NB4 (cell line): ENCODE measurements around the gene TMPRSS11B.

ENCODE experiments used
- DNase-seq: peaks from one replicate; pipeline ENCODE4 v3.0.0; 2010; ENCODE audit warnings: low read depth
- H3K4me3 ChIP-seq: one replicate; pipeline ENCODE4 v1.5.1; 2011; ENCODE audit warnings: mild to moderate bottlenecking, low read depth, low read length, moderate library complexity
- CTCF ChIP-seq: IDR thresholded peaks from one replicate; pipeline ENCODE4 v1.5.1; 2012; ENCODE audit warnings: low read depth, low read length
- MAX ChIP-seq: IDR thresholded peaks from 2 replicates; pipeline ENCODE4 v1.6.1; 2011; ENCODE audit warnings: low read depth, low read length
- MYC ChIP-seq: IDR thresholded peaks from 2 replicates; pipeline ENCODE4 v1.6.1; 2011; ENCODE audit warnings: low read depth, low read length
- POLR2A ChIP-seq: IDR thresholded peaks from 2 replicates; pipeline ENCODE4 v1.6.1; 2011; ENCODE audit warnings: mild to moderate bottlenecking; ENCODE audit not compliant: insufficient read length; ENCODE audit errors: extremely low read depth

TMPRSS11B gene

GRCh38 chr4:68193194-68193593 is 52.3 kb downstream of the TMPRSS11B start:
- DNase-seq, result no peak
- TF ChIP-seq POLR2A (no peak), MAX (no peak), CTCF (no peak), MYC (no peak)
- no peak overlapping the region for H3K4me3 ChIP-seq

GRCh38 chr4:68187145-68187544 is 58.3 kb downstream of the TMPRSS11B start:
- no peak overlapping the region for H3K4me3 ChIP-seq
- TF ChIP-seq CTCF, result no peak
- TF ChIP-seq MYC, result no peak
- no peak for TF ChIP-seq POLR2A
- TF ChIP-seq MAX, result no peak
- DNase-seq, result no peak

- TF ChIP-seq CTCF (no peak), MYC (no peak), MAX (no peak), POLR2A (no peak)
- no peak for DNase-seq
- no peak overlapping the region for H3K4me3 ChIP-seq
Measured at GRCh38 chr4:68184923-68185322, 60.6 kb downstream of the TMPRSS11B start.

GRCh38 chr4:68183417-68183816 is 62.1 kb downstream of the TMPRSS11B start:
- DNase-seq, result peak; percentile 9
- no peak for TF ChIP-seq MAX
- no peak for TF ChIP-seq POLR2A
- TF ChIP-seq CTCF, result no peak
- no peak for TF ChIP-seq MYC
- no peak overlapping the region for H3K4me3 ChIP-seq

- DNase-seq, result no peak
- H3K4me3 ChIP-seq, result no peak overlapping the region
- TF ChIP-seq CTCF (no peak), MYC (no peak), POLR2A (no peak), MAX (no peak)
Measured at GRCh38 chr4:68182382-68182820, 63.1 kb downstream of the TMPRSS11B start.
